HEK293 (cell line): ENCODE data around the gene COL7A1.

ENCODE experiments used
- CTCF ChIA-PET: fragments of 350-600 bp; formaldehyde crosslinking; extraction: SDS; loops from one replicate; lab custom pipeline; 2021; ENCODE audit warnings: antibody characterized with exemption; lab: Yijun Ruan, JAX
- POLR2A ChIA-PET: fragments of 300-600 bp; formaldehyde crosslinking; extraction: SDS; loops from one replicate; lab custom pipeline; 2020; ENCODE audit warnings: antibody characterized with exemption, inconsistent platforms; lab: Yijun Ruan, JAX
- H3K27ac ChIP-seq: fragments of 200-500 bp; sonication (Bioruptor generic); 2 replicates; pipeline ENCODE4 v1.5.1; 2014; ENCODE audit warnings: low read depth, low read length, control low read depth, inconsistent platforms; ENCODE audit errors: extremely low read depth
- H3K36me3 ChIP-seq, 2 experiments: fragments of 200-500 bp in 1 of 2; sonication (Bioruptor generic) in 1 of 2; 1 replicate in 1 of 2; 2 replicates in 1 of 2; pipeline ENCODE4 v1.5.1; 2014 to 2017; ENCODE audit warnings: inconsistent platforms in 2 of 2, low read length in 2 of 2; ENCODE audit not compliant: control insufficient read depth in 2 of 2, insufficient read depth in 1 of 2
- H3K4me1 ChIP-seq: fragments of 200-500 bp; sonication (Bioruptor generic); 2 replicates; pipeline ENCODE4 v1.5.1; 2014; ENCODE audit warnings: mild to moderate bottlenecking, low read length, inconsistent platforms; ENCODE audit not compliant: control insufficient read depth, insufficient read depth
- H3K4me3 ChIP-seq: 2 replicates; pipeline ENCODE4 v1.5.1; 2011; ENCODE audit warnings: low read depth, mild to moderate bottlenecking, control low read depth, low read length, moderate library complexity
- H3K9me3 ChIP-seq: fragments of 200-500 bp; sonication (Bioruptor generic); 2 replicates; pipeline ENCODE4 v1.5.1; 2014; ENCODE audit warnings: low read depth, low read length, inconsistent platforms; ENCODE audit not compliant: control insufficient read depth, insufficient read depth
- BCL11B ChIP-seq: fragments of 450-650 bp; formaldehyde crosslinking; IDR thresholded peaks from 2 replicates; pipeline ENCODE4 v1.5.1; 2016; ENCODE audit warnings: low read depth, missing biosample characterization, missing genetic modification characterization
- KLF7 ChIP-seq: fragments of 450-650 bp; formaldehyde crosslinking; IDR thresholded peaks from 2 replicates; pipeline ENCODE4 v1.5.1; 2016; ENCODE audit warnings: missing biosample characterization, missing genetic modification characterization, borderline replicate concordance
- MEIS1 ChIP-seq: sonication (generic); formaldehyde crosslinking; IDR thresholded peaks from 2 replicates; pipeline ENCODE4 v1.8.1; 2022; ENCODE audit warnings: missing genetic modification reagents, mild to moderate bottlenecking, borderline replicate concordance
- PRDM4 ChIP-seq: fragments of 450-650 bp; formaldehyde crosslinking; IDR thresholded peaks from 2 replicates; pipeline ENCODE4 v1.5.1; 2017; ENCODE audit warnings: missing biosample characterization, missing genetic modification characterization
- ZNF140 ChIP-seq: fragments of 450-650 bp; formaldehyde crosslinking; IDR thresholded peaks from 2 replicates; pipeline ENCODE4 v1.5.1; 2016; ENCODE audit warnings: missing biosample characterization, missing genetic modification characterization
- ZNF157 ChIP-seq: fragments of 450-650 bp; formaldehyde crosslinking; IDR thresholded peaks from 2 replicates; pipeline ENCODE4 v1.5.1; 2016; ENCODE audit warnings: missing biosample characterization, missing genetic modification characterization
- ZNF16 ChIP-seq: fragments of 450-650 bp; formaldehyde crosslinking; IDR thresholded peaks from 2 replicates; pipeline ENCODE4 v1.5.1; 2016; ENCODE audit warnings: low read depth, missing biosample characterization, missing genetic modification characterization
- ZNF18 ChIP-seq: fragments of 450-650 bp; formaldehyde crosslinking; IDR thresholded peaks from 2 replicates; pipeline ENCODE4 v1.5.1; 2016; ENCODE audit warnings: missing biosample characterization, missing genetic modification characterization
- ZNF416 ChIP-seq: fragments of 450-650 bp; formaldehyde crosslinking; IDR thresholded peaks from 2 replicates; pipeline ENCODE4 v1.5.1; 2016; ENCODE audit warnings: missing biosample characterization, missing genetic modification characterization
- ZNF529 ChIP-seq: fragments of 450-650 bp; formaldehyde crosslinking; IDR thresholded peaks from 2 replicates; pipeline ENCODE4 v1.5.1; 2017; ENCODE audit warnings: missing genetic modification characterization, missing biosample characterization; ENCODE audit not compliant: insufficient replicate concordance
- ZNF530 ChIP-seq: fragments of 450-650 bp; formaldehyde crosslinking; IDR thresholded peaks from 2 replicates; pipeline ENCODE4 v1.5.1; 2016; ENCODE audit warnings: low read depth, missing biosample characterization, missing genetic modification characterization
- ZNF677 ChIP-seq: fragments of 450-650 bp; IDR thresholded peaks from 2 replicates; pipeline ENCODE4 v1.5.0; 2018; ENCODE audit warnings: missing biosample characterization, mild to moderate bottlenecking, missing genetic modification characterization, moderate library complexity
- ZSCAN16 ChIP-seq: fragments of 450-650 bp; formaldehyde crosslinking; IDR thresholded peaks from 2 replicates; pipeline ENCODE4 v1.5.1; 2016; ENCODE audit warnings: missing biosample characterization, missing genetic modification characterization
- ZSCAN30 ChIP-seq: fragments of 450-650 bp; IDR thresholded peaks from 2 replicates; pipeline ENCODE4 v1.5.1; 2018; ENCODE audit warnings: missing biosample characterization, mild to moderate bottlenecking, missing genetic modification characterization, moderate library complexity
- TF ChIP-seq, protein P1 (sequence below): fragments of 450-650 bp; formaldehyde crosslinking; conservative IDR thresholded peaks from 2 replicates; pipeline ENCODE4 v1.5.1; 2016; ENCODE audit warnings: low read depth, missing biosample characterization, missing genetic modification characterization
- TF ChIP-seq, protein P2 (sequence below): fragments of 450-650 bp; formaldehyde crosslinking; IDR thresholded peaks from 2 replicates; pipeline ENCODE4 v1.5.1; 2016; ENCODE audit warnings: missing biosample characterization, missing genetic modification characterization
- TF ChIP-seq, protein P3 (sequence below): fragments of 450-650 bp; formaldehyde crosslinking; IDR thresholded peaks from 2 replicates; pipeline ENCODE4 v1.5.1; 2016; ENCODE audit warnings: missing biosample characterization, missing genetic modification characterization
- TF ChIP-seq, protein P4 (sequence below): fragments of 450-650 bp; formaldehyde crosslinking; IDR thresholded peaks from 2 replicates; pipeline ENCODE4 v1.5.1; 2017; ENCODE audit warnings: missing biosample characterization, missing genetic modification characterization

COL7A1 gene

DNA sequence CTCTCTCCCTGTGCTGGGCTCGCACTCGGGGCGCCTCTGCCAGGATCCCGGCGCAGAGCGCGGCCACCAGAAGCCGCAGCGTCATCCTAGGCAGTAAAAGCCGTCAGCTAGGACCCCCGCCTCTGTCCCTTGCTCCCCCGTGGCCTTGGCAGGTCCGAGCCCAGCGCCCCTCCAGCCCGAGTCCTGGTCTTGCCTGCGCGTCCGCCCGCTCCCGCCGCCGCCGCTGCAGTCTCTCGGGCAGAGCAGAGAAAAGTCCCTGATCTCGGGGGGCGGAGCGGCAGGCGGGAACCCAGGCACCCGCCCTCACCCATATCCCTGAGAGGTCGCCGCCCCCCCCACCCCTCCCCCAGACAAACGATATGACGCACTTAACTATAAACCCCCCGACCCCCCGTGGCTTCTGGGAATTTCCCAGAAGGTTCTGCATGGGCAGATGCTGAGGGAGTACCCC is at the start of gene COL7A1:
COL7A1 (minus strand) TSS at position 255 of the 451 bp plus-strand sequence; CDS start at position 85, 170 bp downstream.
- TF ChIP-seq ZNF416 (tag by site-specific recombination) (no peak), BCL11B (tag by site-specific recombination) (no peak), ZNF530 (tag by site-specific recombination) (no peak), PRDM4 (tag by site-specific recombination) (no peak)
- TF ChIP-seq, protein P1, sequence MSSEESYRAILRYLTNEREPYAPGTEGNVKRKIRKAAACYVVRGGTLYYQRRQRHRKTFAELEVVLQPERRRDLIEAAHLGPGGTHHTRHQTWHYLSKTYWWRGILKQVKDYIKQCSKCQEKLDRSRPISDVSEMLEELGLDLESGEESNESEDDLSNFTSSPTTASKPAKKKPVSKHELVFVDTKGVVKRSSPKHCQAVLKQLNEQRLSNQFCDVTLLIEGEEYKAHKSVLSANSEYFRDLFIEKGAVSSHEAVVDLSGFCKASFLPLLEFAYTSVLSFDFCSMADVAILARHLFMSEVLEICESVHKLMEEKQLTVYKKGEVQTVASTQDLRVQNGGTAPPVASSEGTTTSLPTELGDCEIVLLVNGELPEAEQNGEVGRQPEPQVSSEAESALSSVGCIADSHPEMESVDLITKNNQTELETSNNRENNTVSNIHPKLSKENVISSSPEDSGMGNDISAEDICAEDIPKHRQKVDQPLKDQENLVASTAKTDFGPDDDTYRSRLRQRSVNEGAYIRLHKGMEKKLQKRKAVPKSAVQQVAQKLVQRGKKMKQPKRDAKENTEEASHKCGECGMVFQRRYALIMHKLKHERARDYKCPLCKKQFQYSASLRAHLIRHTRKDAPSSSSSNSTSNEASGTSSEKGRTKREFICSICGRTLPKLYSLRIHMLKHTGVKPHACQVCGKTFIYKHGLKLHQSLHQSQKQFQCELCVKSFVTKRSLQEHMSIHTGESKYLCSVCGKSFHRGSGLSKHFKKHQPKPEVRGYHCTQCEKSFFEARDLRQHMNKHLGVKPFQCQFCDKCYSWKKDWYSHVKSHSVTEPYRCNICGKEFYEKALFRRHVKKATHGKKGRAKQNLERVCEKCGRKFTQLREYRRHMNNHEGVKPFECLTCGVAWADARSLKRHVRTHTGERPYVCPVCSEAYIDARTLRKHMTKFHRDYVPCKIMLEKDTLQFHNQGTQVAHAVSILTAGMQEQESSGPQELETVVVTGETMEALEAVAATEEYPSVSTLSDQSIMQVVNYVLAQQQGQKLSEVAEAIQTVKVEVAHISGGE: no peak
- TF ChIP-seq, protein P2, sequence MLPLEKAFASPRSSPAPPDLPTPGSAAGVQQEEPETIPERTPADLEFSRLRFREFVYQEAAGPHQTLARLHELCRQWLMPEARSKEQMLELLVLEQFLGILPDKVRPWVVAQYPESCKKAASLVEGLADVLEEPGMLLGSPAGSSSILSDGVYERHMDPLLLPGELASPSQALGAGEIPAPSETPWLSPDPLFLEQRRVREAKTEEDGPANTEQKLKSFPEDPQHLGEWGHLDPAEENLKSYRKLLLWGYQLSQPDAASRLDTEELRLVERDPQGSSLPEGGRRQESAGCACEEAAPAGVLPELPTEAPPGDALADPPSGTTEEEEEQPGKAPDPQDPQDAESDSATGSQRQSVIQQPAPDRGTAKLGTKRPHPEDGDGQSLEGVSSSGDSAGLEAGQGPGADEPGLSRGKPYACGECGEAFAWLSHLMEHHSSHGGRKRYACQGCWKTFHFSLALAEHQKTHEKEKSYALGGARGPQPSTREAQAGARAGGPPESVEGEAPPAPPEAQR: no peak
- TF ChIP-seq, protein P3, sequence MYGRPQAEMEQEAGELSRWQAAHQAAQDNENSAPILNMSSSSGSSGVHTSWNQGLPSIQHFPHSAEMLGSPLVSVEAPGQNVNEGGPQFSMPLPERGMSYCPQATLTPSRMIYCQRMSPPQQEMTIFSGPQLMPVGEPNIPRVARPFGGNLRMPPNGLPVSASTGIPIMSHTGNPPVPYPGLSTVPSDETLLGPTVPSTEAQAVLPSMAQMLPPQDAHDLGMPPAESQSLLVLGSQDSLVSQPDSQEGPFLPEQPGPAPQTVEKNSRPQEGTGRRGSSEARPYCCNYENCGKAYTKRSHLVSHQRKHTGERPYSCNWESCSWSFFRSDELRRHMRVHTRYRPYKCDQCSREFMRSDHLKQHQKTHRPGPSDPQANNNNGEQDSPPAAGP (tag by site-specific recombination): no peak
- Histone ChIP-seq H3K4me1 (no peaks in the 10 kb centered on the region; the same call in 1 of the 2 replicates), H3K27ac (no peak within 1 kb of the TSS; the same call in 1 of the 2 replicates), H3K9me3 (no peaks in the 10 kb centered on the region), H3K36me3 (peaks cover 0 to 34% of the 10 kb centered on the region in 2 experiments; a peak in 1 of 3 replicates), H3K4me3 (peak within 1 kb of the TSS; percentile 32)
- ChIA-PET POLR2A (no interaction called here), CTCF (no interaction called here)

GRCh38 chr3:48642605-48643004 is 47.5 kb upstream of the COL7A1 start:
- POLR2A ChIA-PET: no interaction called here
- Histone ChIP-seq H3K36me3 (no peaks in the 10 kb centered on the region), H3K4me1 (no peaks in the 10 kb centered on the region), H3K4me3 (no peak overlapping the region), H3K27ac (no peak overlapping the region), H3K9me3 (no peaks in the 10 kb centered on the region)
- CTCF ChIA-PET: no interaction called here
- TF ChIP-seq ZNF677 (tag by site-specific recombination) (no peak), ZSCAN16 (tag by site-specific recombination) (no peak)
- TF ChIP-seq, protein P4, sequence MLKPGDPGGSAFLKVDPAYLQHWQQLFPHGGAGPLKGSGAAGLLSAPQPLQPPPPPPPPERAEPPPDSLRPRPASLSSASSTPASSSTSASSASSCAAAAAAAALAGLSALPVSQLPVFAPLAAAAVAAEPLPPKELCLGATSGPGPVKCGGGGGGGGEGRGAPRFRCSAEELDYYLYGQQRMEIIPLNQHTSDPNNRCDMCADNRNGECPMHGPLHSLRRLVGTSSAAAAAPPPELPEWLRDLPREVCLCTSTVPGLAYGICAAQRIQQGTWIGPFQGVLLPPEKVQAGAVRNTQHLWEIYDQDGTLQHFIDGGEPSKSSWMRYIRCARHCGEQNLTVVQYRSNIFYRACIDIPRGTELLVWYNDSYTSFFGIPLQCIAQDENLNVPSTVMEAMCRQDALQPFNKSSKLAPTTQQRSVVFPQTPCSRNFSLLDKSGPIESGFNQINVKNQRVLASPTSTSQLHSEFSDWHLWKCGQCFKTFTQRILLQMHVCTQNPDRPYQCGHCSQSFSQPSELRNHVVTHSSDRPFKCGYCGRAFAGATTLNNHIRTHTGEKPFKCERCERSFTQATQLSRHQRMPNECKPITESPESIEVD (tag by site-specific recombination): no peak

GRCh38 chr3:48641396-48641795 is 46.3 kb upstream of the COL7A1 start:
- POLR2A ChIA-PET: no interaction called here
- H3K36me3 ChIP-seq: no peaks in the 10 kb centered on the region
- TF ChIP-seq ZNF140 (tag by site-specific recombination) (no peak), MEIS1 (no peak), ZNF157 (tag by site-specific recombination) (no peak), ZNF18 (tag by site-specific recombination) (no peak), ZSCAN30 (no peak), ZNF529 (tag by site-specific recombination) (no peak), ZNF16 (no peak), KLF7 (no peak)
- H3K4me3 ChIP-seq: no peak overlapping the region
- CTCF ChIA-PET: no interaction called here
- no peaks in the 10 kb centered on the region for H3K4me1 ChIP-seq
- no peak overlapping the region for H3K27ac ChIP-seq
- H3K9me3 ChIP-seq: no peaks in the 10 kb centered on the region
